IMR-90 (cell line): ENCODE data around the gene NIT1. TPM values are rescaled to one million over a fixed set of nuclear protein-coding genes. Genes with fewer than 3 reads are reported as not detected.

Source experiments
- ATAC-seq: fragments of 200-7000 bp; cut with Tn5 transposase; 2 replicates; pipeline ENCODE4 v1.9.1; 2020; ENCODE audit warnings: low read depth, mild to moderate bottlenecking, moderate library complexity
- BruUV-seq: library from RNA; stranded (reverse); fragments of 400-500 nt; replicated peaks from 2 replicates; lab custom pipeline; 2021; lab: Mats Ljungman, UMichigan
- CTCF ChIA-PET: fragments of 300-600 bp; formaldehyde crosslinking; extraction: SDS; loops from one replicate; lab custom pipeline; 2021; ENCODE audit warnings: antibody characterized with exemption; lab: Yijun Ruan, JAX
- POLR2A ChIA-PET: fragments of 300-600 bp; sonication (Branson Sonifier 250); formaldehyde crosslinking; loops from one replicate; lab custom pipeline; 2022; ENCODE audit warnings: antibody characterized with exemption; ENCODE audit not compliant: unreplicated experiment; lab: Charles Lee
- DNase-seq: peaks from one replicate; pipeline ENCODE4 v3.0.0; 2013
- H2AFZ ChIP-seq: replicated peaks from 2 replicates; pipeline ENCODE3; 2013; ENCODE audit warnings: low read length, mild to moderate bottlenecking; ENCODE audit not compliant: poor library complexity
- H2AK5ac ChIP-seq: 2 replicates; pipeline ENCODE4 v1.6.1; 2013; ENCODE audit warnings: low read depth, low read length, inconsistent platforms
- H2AK9ac ChIP-seq: replicated peaks from 2 replicates; pipeline ENCODE3; 2013; ENCODE audit warnings: mild to moderate bottlenecking, low read depth, low read length, moderate library complexity; ENCODE audit not compliant: poor library complexity
- H2BK120ac ChIP-seq: 2 replicates; pipeline ENCODE4 v1.6.1; 2013; ENCODE audit warnings: low read depth, low read length, inconsistent platforms
- H2BK15ac ChIP-seq: 3 replicates; pipeline ENCODE4 v1.6.1; 2013; ENCODE audit warnings: low read depth, low read length, inconsistent platforms
- H2BK20ac ChIP-seq: 2 replicates; pipeline ENCODE4 v1.6.1; 2013; ENCODE audit warnings: low read depth, mild to moderate bottlenecking, inconsistent platforms, low read length, moderate library complexity
- H2BK5ac ChIP-seq: 2 replicates; pipeline ENCODE4 v1.6.1; 2013; ENCODE audit warnings: mild to moderate bottlenecking, low read depth, low read length, inconsistent platforms; ENCODE audit not compliant: poor library complexity, severe bottlenecking
- H3K14ac ChIP-seq: replicated peaks from 2 replicates; pipeline ENCODE4 v1.6.1; 2013; ENCODE audit warnings: low read depth, low read length, inconsistent platforms
- H3K18ac ChIP-seq: 2 replicates; pipeline ENCODE4 v1.6.1; 2013; ENCODE audit warnings: low read depth, low read length, control low read depth
- H3K23ac ChIP-seq: 2 replicates; pipeline ENCODE4 v1.6.1; 2013; ENCODE audit warnings: low read depth, low read length, inconsistent platforms
- H3K27ac ChIP-seq: 2 replicates; pipeline ENCODE4 v1.5.1; 2013; ENCODE audit warnings: mild to moderate bottlenecking, control low read depth, low read length; ENCODE audit not compliant: insufficient read depth
- H3K27me3 ChIP-seq: 2 replicates; pipeline ENCODE4 v1.6.1; 2013; ENCODE audit warnings: low read length; ENCODE audit not compliant: control insufficient read depth, insufficient read depth
- H3K36me3 ChIP-seq: 2 replicates; pipeline ENCODE4 v1.6.1; 2013; ENCODE audit warnings: low read length, mixed read lengths; ENCODE audit not compliant: control insufficient read depth, insufficient read depth
- H3K4ac ChIP-seq: 2 replicates; pipeline ENCODE4 v1.6.1; 2013; ENCODE audit warnings: low read depth, low read length, inconsistent platforms
- H3K4me1 ChIP-seq: 2 replicates; pipeline ENCODE4 v1.6.1; 2013; ENCODE audit warnings: low read length, mixed read lengths; ENCODE audit not compliant: control insufficient read depth, insufficient read depth
- H3K4me2 ChIP-seq: 2 replicates; pipeline ENCODE4 v1.6.1; 2013; ENCODE audit warnings: low read depth, mild to moderate bottlenecking, control low read depth, low read length, moderate library complexity
- H3K4me3 ChIP-seq: 2 replicates; pipeline ENCODE4 v1.5.1; 2013; ENCODE audit warnings: low read depth, mild to moderate bottlenecking, control low read depth, low read length, moderate library complexity; ENCODE audit not compliant: insufficient read depth
- H3K56ac ChIP-seq: 2 replicates; pipeline ENCODE4 v1.6.1; 2013; ENCODE audit warnings: low read length, inconsistent platforms; ENCODE audit not compliant: insufficient read depth; ENCODE audit errors: extremely low read depth
- H3K79me1 ChIP-seq, 2 experiments: 2 replicates each; pipeline ENCODE4 v1.6.1; 2013; ENCODE audit warnings: low read length in 2 of 2, inconsistent platforms in 1 of 2, low read depth in 1 of 2
- H3K9ac ChIP-seq: 2 replicates; pipeline ENCODE4 v1.6.1; 2013; ENCODE audit warnings: low read depth, low read length, control low read depth
- H3K9me1 ChIP-seq: 2 replicates; pipeline ENCODE4 v1.6.1; 2013; ENCODE audit warnings: low read length, inconsistent platforms; ENCODE audit not compliant: insufficient read depth
- H3K9me3 ChIP-seq: 2 replicates; pipeline ENCODE4 v1.6.1; 2013; ENCODE audit warnings: low read length; ENCODE audit not compliant: control insufficient read depth, insufficient read depth
- H4K20me1 ChIP-seq: 2 replicates; pipeline ENCODE4 v1.6.1; 2013; ENCODE audit warnings: low read length, inconsistent platforms; ENCODE audit not compliant: insufficient read depth
- H4K5ac ChIP-seq: 2 replicates; pipeline ENCODE4 v1.6.1; 2013; ENCODE audit warnings: mild to moderate bottlenecking, low read depth, low read length, control low read depth
- H4K8ac ChIP-seq, 2 experiments: 2 replicates each; pipeline ENCODE4 v1.6.1; 2013; ENCODE audit warnings: low read depth in 2 of 2, low read length in 2 of 2, control low read depth in 1 of 2, inconsistent platforms in 1 of 2
- H4K91ac ChIP-seq: 2 replicates; pipeline ENCODE4 v1.6.1; 2013; ENCODE audit warnings: low read depth, low read length, inconsistent platforms; ENCODE audit not compliant: insufficient read depth
- BHLHE40 ChIP-seq: fragments of 150-350 bp; IDR thresholded peaks from 2 replicates; pipeline ENCODE4 v1.6.1; 2016; ENCODE audit warnings: mild to moderate bottlenecking, low read depth, low read length
- CEBPB ChIP-seq: IDR thresholded peaks from 2 replicates; pipeline ENCODE4 v1.6.1; 2012; ENCODE audit warnings: low read depth, low read length, improper control_type of control experiment
- CHD1 ChIP-seq: IDR thresholded peaks from 2 replicates; pipeline ENCODE4 v1.6.1; 2012; ENCODE audit warnings: low read depth, low read length, improper control_type of control experiment
- CTCF ChIP-seq: conservative IDR thresholded peaks from 2 replicates; pipeline ENCODE4 v1.5.1; 2012; ENCODE audit warnings: mild to moderate bottlenecking, low read depth, low read length, improper control_type of control experiment
- ELK1 ChIP-seq: fragments of 150-350 bp; IDR thresholded peaks from 2 replicates; pipeline ENCODE4 v1.6.1; 2016; ENCODE audit warnings: low read depth, mild to moderate bottlenecking, low read length, moderate library complexity, borderline replicate concordance
- FOS ChIP-seq: fragments of 150-350 bp; IDR thresholded peaks from 2 replicates; pipeline ENCODE4 v1.6.1; 2016; ENCODE audit warnings: low read depth, low read length
- MAFK ChIP-seq: IDR thresholded peaks from 2 replicates; pipeline ENCODE4 v1.6.1; 2012; ENCODE audit warnings: low read depth, low read length, improper control_type of control experiment
- MAZ ChIP-seq: IDR thresholded peaks from 2 replicates; pipeline ENCODE4 v1.6.1; 2012; ENCODE audit warnings: low read depth, mild to moderate bottlenecking, low read length, improper control_type of control experiment, moderate library complexity, borderline replicate concordance
- MXI1 ChIP-seq: IDR thresholded peaks from 2 replicates; pipeline ENCODE4 v1.6.1; 2012; ENCODE audit warnings: low read depth, mild to moderate bottlenecking, low read length, moderate library complexity, borderline replicate concordance
- POLR2A ChIP-seq: IDR thresholded peaks from 2 replicates; pipeline ENCODE4 v1.6.1; 2012; ENCODE audit warnings: mild to moderate bottlenecking, low read depth, low read length
- RAD21 ChIP-seq: IDR thresholded peaks from 2 replicates; pipeline ENCODE4 v1.6.1; 2012; ENCODE audit warnings: low read length, improper control_type of control experiment
- RFX5 ChIP-seq: IDR thresholded peaks from 2 replicates; pipeline ENCODE4 v1.8.0; 2012; ENCODE audit warnings: low read depth, mild to moderate bottlenecking, low read length, moderate library complexity
- SMC3 ChIP-seq: fragments of 150-350 bp; IDR thresholded peaks from 2 replicates; pipeline ENCODE4 v1.6.1; 2016; ENCODE audit warnings: low read depth, mild to moderate bottlenecking, antibody characterized with exemption, low read length, moderate library complexity
- USF2 ChIP-seq: fragments of 150-350 bp; IDR thresholded peaks from 2 replicates; pipeline ENCODE4 v1.6.1; 2017; ENCODE audit warnings: mild to moderate bottlenecking, antibody characterized with exemption, low read length, low read depth
- WGBS, 2 experiments: methylation state at CpG; one replicate each; pipeline versions ENCODE4 v1.1.5 to v1.1.7; 2013; ENCODE audit warnings: missing lambda C conversion rate in 2 of 2; ENCODE audit not compliant: insufficient read length in 1 of 2; ENCODE audit errors: extremely low coverage in 2 of 2; 5-methylcytosine and 5-hydroxymethylcytosine counted together
- dilution Hi-C: fragments of 300-500 bp; cut with HindIII; formaldehyde crosslinking; loops from one replicate; pipeline ENCODE4 v1.14.3; 2018; ENCODE audit warnings: low sequenced_read_pairs; ENCODE audit not compliant: unreplicated experiment
- in situ Hi-C: fragments of 300-500 bp; cut with MboI; formaldehyde crosslinking; loops from 3 replicates; pipeline ENCODE4 v1.14.3; 2019; ENCODE audit warnings: low sequenced_read_pairs, inconsistent platforms, mixed read lengths
- intact Hi-C: fragments of 100-400 bp; cut with micrococcal nuclease; formaldehyde crosslinking; loops from 2 replicates; pipeline ENCODE4 v1.10.0; 2022
- polyA plus RNA-seq, 3 experiments: library from polyadenylated mRNA; depleted of rRNA; stranded (reverse); fragments of >200 nt; gene quantifications; 2 replicates each; pipeline ENCODE4 v1.2.3, GENCODE V29; 2012; ENCODE audit warnings: low replicate concordance in 1 of 3
- total RNA-seq: library from RNA; depleted of rRNA; stranded (reverse); fragments of >200 nt; gene quantifications from 2 replicates; pipeline ENCODE4 v1.2.3, GENCODE V29; 2012

NIT1 gene
- total and polyA plus RNA-seq, 2 of the 4 experiments (the other 2 are of a cell fraction) = 22.8 to 33.6 TPM

GRCh38 chr1:161071886-161072371 is 46.0 kb upstream of the NIT1 start:
- POLR2A ChIA-PET = no interaction called here

More at GRCh38 chr1:161071886-161072371, 46.0 kb upstream of the NIT1 start:
- Histone ChIP-seq H4K8ac (no peak overlapping the region), H3K9me1 (no peaks in the 10 kb centered on the region), H3K27me3 (no peaks in the 10 kb centered on the region; the same call in 1 of the 2 replicates), H3K4me1 (no peaks in the 10 kb centered on the region), H3K27ac (no peak overlapping the region), H2BK5ac (no peak overlapping the region), H2BK20ac (no peak overlapping the region), H3K4me3 (no peak overlapping the region), H2AK9ac (no peak overlapping the region), H3K18ac (no peak overlapping the region), H3K56ac (no peak overlapping the region), H3K9me3 (no peaks in the 10 kb centered on the region), H3K4me2 (no peak overlapping the region), H3K9ac (no peak overlapping the region), H3K36me3 (no peaks in the 10 kb centered on the region), H3K14ac (no peak overlapping the region), H4K20me1 (no peaks in the 10 kb centered on the region; the same call in none of the 2 replicates), H3K79me1 (no peaks in the 10 kb centered on the region), H3K23ac (no peak overlapping the region), H2BK120ac (no peak overlapping the region), H2BK15ac (no peak overlapping the region), H3K4ac (no peak overlapping the region), H4K5ac (no peak overlapping the region), H2AFZ (peak overlapping the region; percentile 33), H2AK5ac (no peak overlapping the region), H4K91ac (no peak overlapping the region)
- dilution Hi-C loops = no loop called here
- in situ Hi-C loops = no loop called here
- 94% methylated on average over 3 of the region's 9 CpGs; no CpG with 5 or more reads in 1 of the 2 experiments for WGBS, 2 experiments
- CTCF ChIA-PET = interaction anchor here (0.6 to 1.8 kb wide), 3 partner anchors 26 to 52 kb away, joined by 3 to 7 read pairs (median 4); partner anchors contain the start of gene KLHDC9
- intact Hi-C loops = loop anchor here (2.0 kb wide), 1 partner anchor 25 kb away; no protein-coding TSS in a partner anchor
- no TSS peak for BruUV-seq
- DNase-seq (no peak), ATAC-seq (peak; percentile 63; the same call in 1 of the 2 replicates)
- TF ChIP-seq CTCF = peak; percentile 50
- TF ChIP-seq RAD21 = peak; percentile 62
- TF ChIP-seq MAZ = no peak
- TF ChIP-seq MXI1 = no peak
- TF ChIP-seq CEBPB = no peak
- TF ChIP-seq SMC3 = peak; percentile 67
- TF ChIP-seq MAFK = no peak
- TF ChIP-seq USF2 = no peak
- TF ChIP-seq BHLHE40 = no peak
- no peak for TF ChIP-seq RFX5
- no peak for TF ChIP-seq FOS
- no peak for TF ChIP-seq CHD1
- no peak for TF ChIP-seq POLR2A
- TF ChIP-seq ELK1 = no peak
